Peyer's patch (tissue), 4 donors: ENCODE results near the gene ARHGAP22. TPM values are rescaled to one million over a fixed set of nuclear protein-coding genes. Genes with fewer than 3 reads are reported as not detected.

ENCODE experiments used
- DNase-seq, 3 donors: peaks; one replicate each; pipeline ENCODE4 v3.0.0-alpha.2; 2017 to 2019
- H3K27ac ChIP-seq, 4 donors: fragments of 200-600 bp; sonication (generic); one replicate each; pipeline ENCODE4 v1.5.1; 2016 to 2019
- H3K27me3 ChIP-seq, 2 donors: fragments of 200-600 bp; sonication (generic); one replicate each; pipeline ENCODE4 v1.5.1; 2019
- H3K36me3 ChIP-seq, 3 donors: fragments of 200-600 bp; sonication (generic); one replicate each; pipeline ENCODE4 v1.5.1; 2016 to 2019
- H3K4me1 ChIP-seq, 4 donors: fragments of 200-600 bp; sonication (generic); one replicate each; pipeline ENCODE4 v1.5.1; 2016 to 2019
- H3K4me3 ChIP-seq, 4 donors: fragments of 200-600 bp; sonication (generic); 1 replicate in 3 of 4; 2 replicates in 1 of 4; pipeline ENCODE4 v1.5.1; 2016 to 2019; ENCODE audit warnings: mild to moderate bottlenecking in 1 of 4
- H3K9me3 ChIP-seq, 4 donors: fragments of 200-600 bp; sonication (generic); one replicate each; pipeline ENCODE4 v1.5.1; 2016 to 2019; ENCODE audit warnings: mild to moderate bottlenecking in 1 of 4
- POLR2A ChIP-seq, 2 donors: fragments of 450-650 bp; IDR thresholded peaks; one replicate each; pipeline ENCODE4 v1.5.1; 2017; ENCODE audit warnings: antibody characterized with exemption in 2 of 2, mild to moderate bottlenecking in 2 of 2, moderate library complexity in 2 of 2
- total RNA-seq, 4 donors: library from RNA; depleted of rRNA; stranded (reverse); fragments of >200 nt; gene quantifications; one replicate each; pipeline ENCODE4 v1.1.0, GENCODE V29; 2016
- TF ChIP-seq, protein P1 (sequence below), 6 experiments: fragments of 450-650 bp in 4 of 6; fragments of 200-600 bp in 2 of 6; sonication (generic) in 1 of 6; IDR thresholded peaks; one replicate each; pipeline ENCODE4 v1.5.1; 2017 to 2019; ENCODE audit warnings: antibody characterized with exemption in 6 of 6, mild to moderate bottlenecking in 3 of 6, moderate library complexity in 1 of 6

Gene ARHGAP22
- total RNA-seq, 4 donors from 2014 or later: 1.9 to 10.7 (median 8.3) TPM; not detected in 1

DNA sequence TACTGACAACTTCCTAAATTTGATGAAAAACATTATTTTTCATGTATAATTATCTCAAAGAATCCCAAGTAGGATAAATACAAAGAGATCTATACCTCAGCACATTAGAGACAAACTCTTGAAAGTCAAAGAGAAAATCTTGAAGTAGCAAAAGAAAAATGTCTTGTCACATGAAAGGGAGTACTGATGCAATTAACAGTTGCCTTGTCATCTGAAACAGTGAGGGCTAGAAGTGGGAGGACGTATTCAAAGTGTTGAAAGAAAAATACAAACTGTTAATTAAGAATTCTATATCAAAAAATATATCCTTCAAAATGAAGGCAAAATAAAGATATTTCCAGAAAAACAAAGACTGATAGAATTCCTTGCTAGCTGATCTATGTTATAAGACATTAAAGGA lies 35.5 kb upstream of the ARHGAP22 start:
- Histone ChIP-seq H3K27ac (no peak overlapping the region), H3K4me3 (no peak overlapping the region), H3K4me1 (no peaks in the 10 kb centered on the region), H3K9me3 (no peaks in the 10 kb centered on the region), H3K36me3 (no peaks in the 10 kb centered on the region), H3K27me3 (no peaks in the 10 kb centered on the region)
- TF ChIP-seq, protein P1, sequence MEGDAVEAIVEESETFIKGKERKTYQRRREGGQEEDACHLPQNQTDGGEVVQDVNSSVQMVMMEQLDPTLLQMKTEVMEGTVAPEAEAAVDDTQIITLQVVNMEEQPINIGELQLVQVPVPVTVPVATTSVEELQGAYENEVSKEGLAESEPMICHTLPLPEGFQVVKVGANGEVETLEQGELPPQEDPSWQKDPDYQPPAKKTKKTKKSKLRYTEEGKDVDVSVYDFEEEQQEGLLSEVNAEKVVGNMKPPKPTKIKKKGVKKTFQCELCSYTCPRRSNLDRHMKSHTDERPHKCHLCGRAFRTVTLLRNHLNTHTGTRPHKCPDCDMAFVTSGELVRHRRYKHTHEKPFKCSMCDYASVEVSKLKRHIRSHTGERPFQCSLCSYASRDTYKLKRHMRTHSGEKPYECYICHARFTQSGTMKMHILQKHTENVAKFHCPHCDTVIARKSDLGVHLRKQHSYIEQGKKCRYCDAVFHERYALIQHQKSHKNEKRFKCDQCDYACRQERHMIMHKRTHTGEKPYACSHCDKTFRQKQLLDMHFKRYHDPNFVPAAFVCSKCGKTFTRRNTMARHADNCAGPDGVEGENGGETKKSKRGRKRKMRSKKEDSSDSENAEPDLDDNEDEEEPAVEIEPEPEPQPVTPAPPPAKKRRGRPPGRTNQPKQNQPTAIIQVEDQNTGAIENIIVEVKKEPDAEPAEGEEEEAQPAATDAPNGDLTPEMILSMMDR (IDR thresholded peaks at IDR 0.05): no peak
- no peak for TF ChIP-seq POLR2A (IDR thresholded peaks at IDR 0.05)
- no peak for DNase-seq

GRCh38 chr10:48639632-48640031 lies 34.8 kb upstream of the ARHGAP22 start:
- H3K27me3 ChIP-seq: no peaks in the 10 kb centered on the region
- H3K27ac ChIP-seq: no peak overlapping the region
- peaks cover 0 to 5% (median 1%) of the 10 kb centered on the region in 4 donors for H3K4me1 ChIP-seq
- H3K4me3 ChIP-seq: no peak overlapping the region
- no peak for DNase-seq
- TF ChIP-seq, protein P1 (IDR thresholded peaks at IDR 0.05): no peak
- no peak for TF ChIP-seq POLR2A (IDR thresholded peaks at IDR 0.05)
- no peaks in the 10 kb centered on the region for H3K9me3 ChIP-seq
- H3K36me3 ChIP-seq: no peaks in the 10 kb centered on the region

GRCh38 chr10:48638739-48639527 lies 34.1 kb upstream of the ARHGAP22 start:
- Histone ChIP-seq H3K9me3 (no peaks in the 10 kb centered on the region), H3K4me3 (no peak overlapping the region), H3K27me3 (no peaks in the 10 kb centered on the region), H3K27ac (no peak overlapping the region), H3K36me3 (no peaks in the 10 kb centered on the region), H3K4me1 (peaks cover 0 to 10% (median 3%) of the 10 kb centered on the region in 4 donors)
- DNase-seq: no peak
- no peak for TF ChIP-seq POLR2A (IDR thresholded peaks at IDR 0.05)
- TF ChIP-seq, protein P1 (IDR thresholded peaks at IDR 0.05): no peak

- H3K27me3 ChIP-seq: no peaks in the 10 kb centered on the region
- no peaks in the 10 kb centered on the region for H3K36me3 ChIP-seq
- H3K4me1 ChIP-seq: peaks cover 0 to 15% (median 3%) of the 10 kb centered on the region in 4 donors
- no peak overlapping the region for H3K27ac ChIP-seq
- no peak for DNase-seq
- TF ChIP-seq, protein P1 (IDR thresholded peaks at IDR 0.05): no peak
- no peak for TF ChIP-seq POLR2A (IDR thresholded peaks at IDR 0.05)
- no peak overlapping the region for H3K4me3 ChIP-seq
- no peaks in the 10 kb centered on the region for H3K9me3 ChIP-seq
Measured at GRCh38 chr10:48638158-48638557, 33.3 kb upstream of the ARHGAP22 start.

DNA sequence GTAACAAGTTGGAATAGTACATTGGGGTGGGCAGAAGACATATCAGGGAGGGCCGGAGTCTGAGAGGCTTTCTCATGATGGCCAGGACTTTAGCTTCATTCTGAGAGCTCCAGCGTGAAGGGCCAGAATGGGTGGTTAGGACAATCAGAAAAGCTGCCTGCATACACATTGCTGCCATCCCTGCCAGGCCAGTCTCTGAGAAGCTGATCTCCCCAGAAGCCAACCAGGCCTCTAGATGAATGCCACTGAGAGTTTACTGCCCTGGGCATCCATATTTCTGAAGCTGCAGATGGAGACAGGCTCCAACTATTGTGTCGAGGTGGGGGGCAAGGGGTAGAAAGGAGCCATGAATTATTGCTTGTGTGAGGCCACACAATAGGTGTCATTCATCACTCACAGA lies 32.0 kb upstream of the ARHGAP22 start:
- Histone ChIP-seq H3K4me1 (peaks cover 0 to 15% (median 3%) of the 10 kb centered on the region in 4 donors), H3K9me3 (no peaks in the 10 kb centered on the region), H3K36me3 (no peaks in the 10 kb centered on the region), H3K4me3 (no peak overlapping the region), H3K27me3 (no peaks in the 10 kb centered on the region), H3K27ac (no peak overlapping the region)
- DNase-seq: no peak
- TF ChIP-seq POLR2A (IDR thresholded peaks at IDR 0.05): no peak
- TF ChIP-seq, protein P1 (IDR thresholded peaks at IDR 0.05): no peak
